Mesothelial cell of epicardium (in vitro differentiated cells): ENCODE measurements around the gene MYRF. TPM values are rescaled to one million over a fixed set of nuclear protein-coding genes. Genes with fewer than 3 reads are reported as not detected.

Experiments used
- DNase-seq, 2 experiments: peaks; one replicate each; pipeline ENCODE4 v3.0.0; 2021; ENCODE audit warnings: low spot score in 2 of 2; ENCODE audit not compliant: unreplicated experiment in 2 of 2
- H3K27ac Mint-ChIP-seq: 2 replicates; pipeline ENCODE4 v1.8.0; 2021; ENCODE audit warnings: mixed read lengths
- H3K27me3 Mint-ChIP-seq: 2 replicates; pipeline ENCODE4 v1.8.0; 2021; ENCODE audit warnings: low read depth, mixed read lengths
- H3K36me3 Mint-ChIP-seq: 2 replicates; pipeline ENCODE4 v1.8.0; 2021; ENCODE audit warnings: mixed read lengths
- H3K4me1 Mint-ChIP-seq: 2 replicates; pipeline ENCODE4 v1.8.0; 2021; ENCODE audit warnings: mixed read lengths
- H3K4me3 Mint-ChIP-seq: 2 replicates; pipeline ENCODE4 v1.8.0; 2021; ENCODE audit warnings: mild to moderate bottlenecking, moderate library complexity, mixed read lengths
- H3K9me3 Mint-ChIP-seq: 2 replicates; pipeline ENCODE4 v1.8.0; 2021; ENCODE audit warnings: mixed read lengths
- total RNA-seq: library from RNA; stranded (reverse); gene quantifications from 3 replicates; pipeline ENCODE4 v1.2.1, GENCODE V29; 2021
- TF ChIP-seq, protein P1 (sequence below): fragments of 200-600 bp; sonication (generic); IDR thresholded peaks from one replicate; pipeline ENCODE4 v1.5.0; 2021; ENCODE audit warnings: antibody characterized with exemption; ENCODE audit not compliant: unreplicated experiment

Gene MYRF
- total RNA-seq, 1 donor from 2014 or later = 428 TPM

DNA sequence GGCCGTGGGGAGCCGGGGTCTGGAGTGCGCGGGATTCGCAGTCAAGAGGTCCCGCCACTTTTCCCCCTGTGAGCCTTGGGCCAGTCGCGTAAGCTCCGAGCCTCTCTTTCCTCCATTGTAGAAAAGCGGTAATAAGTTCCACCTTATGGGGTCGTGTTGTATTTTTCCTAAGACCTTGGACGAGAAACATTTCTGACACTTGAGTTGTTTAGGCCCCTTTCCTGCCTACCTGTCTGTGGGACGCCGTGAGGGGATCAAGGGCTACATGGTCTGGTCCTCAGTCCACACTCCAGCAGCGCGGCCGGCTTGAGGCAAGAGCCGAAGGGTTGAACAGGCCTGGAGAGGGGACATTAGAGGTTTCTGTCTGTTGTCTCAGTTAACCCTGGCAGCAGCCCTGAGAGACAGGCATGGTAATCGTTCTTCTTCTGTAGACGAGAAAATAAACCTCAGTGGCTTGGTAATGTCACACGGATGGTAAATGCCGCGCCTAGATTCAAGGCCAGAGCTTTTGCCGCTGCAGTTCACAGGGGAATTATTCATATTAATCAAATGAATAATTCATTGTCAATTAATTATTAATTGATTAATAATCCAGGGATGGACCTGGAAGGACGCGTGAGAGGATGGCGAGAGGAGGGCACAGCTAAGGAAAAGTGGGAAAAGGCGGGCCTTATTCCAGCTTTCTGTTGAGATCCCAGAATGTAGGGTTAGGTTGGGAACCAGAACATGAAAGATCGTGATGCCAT lies 40.8 kb downstream of the MYRF start:
- peak overlapping the region; percentile 99 for H3K27ac Mint-ChIP-seq
- TF ChIP-seq, protein P1, sequence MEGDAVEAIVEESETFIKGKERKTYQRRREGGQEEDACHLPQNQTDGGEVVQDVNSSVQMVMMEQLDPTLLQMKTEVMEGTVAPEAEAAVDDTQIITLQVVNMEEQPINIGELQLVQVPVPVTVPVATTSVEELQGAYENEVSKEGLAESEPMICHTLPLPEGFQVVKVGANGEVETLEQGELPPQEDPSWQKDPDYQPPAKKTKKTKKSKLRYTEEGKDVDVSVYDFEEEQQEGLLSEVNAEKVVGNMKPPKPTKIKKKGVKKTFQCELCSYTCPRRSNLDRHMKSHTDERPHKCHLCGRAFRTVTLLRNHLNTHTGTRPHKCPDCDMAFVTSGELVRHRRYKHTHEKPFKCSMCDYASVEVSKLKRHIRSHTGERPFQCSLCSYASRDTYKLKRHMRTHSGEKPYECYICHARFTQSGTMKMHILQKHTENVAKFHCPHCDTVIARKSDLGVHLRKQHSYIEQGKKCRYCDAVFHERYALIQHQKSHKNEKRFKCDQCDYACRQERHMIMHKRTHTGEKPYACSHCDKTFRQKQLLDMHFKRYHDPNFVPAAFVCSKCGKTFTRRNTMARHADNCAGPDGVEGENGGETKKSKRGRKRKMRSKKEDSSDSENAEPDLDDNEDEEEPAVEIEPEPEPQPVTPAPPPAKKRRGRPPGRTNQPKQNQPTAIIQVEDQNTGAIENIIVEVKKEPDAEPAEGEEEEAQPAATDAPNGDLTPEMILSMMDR = no peak
- no peak for DNase-seq
- H3K4me3 Mint-ChIP-seq = peak overlapping the region; percentile 90
- H3K4me1 Mint-ChIP-seq = peaks cover 25% of the 10 kb centered on the region
- no peaks in the 10 kb centered on the region for H3K27me3 Mint-ChIP-seq
- peaks cover 4% of the 10 kb centered on the region for H3K36me3 Mint-ChIP-seq
- H3K9me3 Mint-ChIP-seq = no peaks in the 10 kb centered on the region

DNA sequence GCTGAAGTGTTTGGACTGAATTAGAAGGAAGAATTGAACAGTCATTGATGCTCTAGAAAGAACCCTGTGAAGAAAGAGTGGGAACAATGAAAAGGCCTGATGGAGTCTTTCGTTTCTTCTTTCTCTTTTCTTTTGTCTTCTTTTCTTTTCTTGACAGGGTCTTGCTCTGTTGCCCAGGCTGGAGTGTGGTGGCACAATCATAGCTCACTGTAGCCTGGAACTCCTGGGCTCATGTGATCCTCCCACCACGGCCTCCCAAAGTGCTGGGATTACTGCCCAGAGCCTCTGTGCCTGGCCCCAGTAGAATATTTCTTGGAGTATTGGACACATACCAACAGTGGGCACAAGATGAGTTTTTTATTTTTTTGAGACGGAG lies 41.4 kb downstream of the MYRF start:
- peak overlapping the region; percentile 56 for H3K27ac Mint-ChIP-seq
- H3K9me3 Mint-ChIP-seq = no peaks in the 10 kb centered on the region
- no peak for DNase-seq
- peak overlapping the region; percentile 90 for H3K4me3 Mint-ChIP-seq
- H3K4me1 Mint-ChIP-seq = peaks cover 25% of the 10 kb centered on the region
- TF ChIP-seq, protein P1 = no peak
- no peaks in the 10 kb centered on the region for H3K27me3 Mint-ChIP-seq
- H3K36me3 Mint-ChIP-seq = peaks cover 5% of the 10 kb centered on the region

DNA sequence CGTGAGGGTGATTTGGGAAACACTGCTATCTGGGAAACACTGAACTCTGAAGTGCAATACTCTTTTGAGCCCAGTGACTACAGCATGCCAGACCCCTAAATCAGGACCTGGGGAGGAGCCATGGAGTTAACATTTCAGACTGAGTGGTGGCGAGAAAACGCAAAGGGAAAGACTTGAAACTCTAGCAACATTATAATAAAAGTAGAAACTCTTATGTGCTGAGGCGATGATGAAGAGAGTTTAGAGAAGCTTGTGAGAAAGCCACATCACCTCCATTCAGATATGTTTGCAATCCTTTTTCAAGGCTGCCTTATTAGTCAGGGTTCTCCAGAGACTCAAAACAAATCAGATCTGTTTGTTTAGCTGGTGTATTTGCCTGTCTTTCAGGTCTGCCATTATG lies 42.1 kb downstream of the MYRF start:
- no peak overlapping the region for H3K4me3 Mint-ChIP-seq
- no peak overlapping the region for H3K27ac Mint-ChIP-seq
- peaks cover 4% of the 10 kb centered on the region for H3K36me3 Mint-ChIP-seq
- DNase-seq = no peak
- TF ChIP-seq, protein P1 = no peak
- no peaks in the 10 kb centered on the region for H3K27me3 Mint-ChIP-seq
- H3K9me3 Mint-ChIP-seq = no peaks in the 10 kb centered on the region
- peaks cover 25% of the 10 kb centered on the region for H3K4me1 Mint-ChIP-seq

DNA sequence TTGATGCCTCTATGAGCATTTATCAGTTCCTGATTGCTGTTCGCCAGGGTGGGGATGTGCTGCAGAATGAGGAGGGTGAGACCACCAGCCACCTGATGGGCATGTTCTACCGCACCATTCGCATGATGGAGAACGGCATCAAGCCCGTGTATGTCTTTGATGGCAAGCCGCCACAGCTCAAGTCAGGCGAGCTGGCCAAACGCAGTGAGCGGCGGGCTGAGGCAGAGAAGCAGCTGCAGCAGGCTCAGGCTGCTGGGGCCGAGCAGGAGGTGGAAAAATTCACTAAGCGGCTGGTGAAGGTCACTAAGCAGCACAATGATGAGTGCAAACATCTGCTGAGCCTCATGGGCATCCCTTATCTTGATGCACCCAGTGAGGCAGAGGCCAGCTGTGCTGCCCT lies 43.0 kb downstream of the MYRF start:
- Mint-ChIP-seq H3K4me3 (no peak overlapping the region), H3K27me3 (no peaks in the 10 kb centered on the region), H3K27ac (no peak overlapping the region), H3K36me3 (peaks cover 4% of the 10 kb centered on the region), H3K4me1 (peaks cover 25% of the 10 kb centered on the region), H3K9me3 (no peaks in the 10 kb centered on the region)
- no peak for DNase-seq
- TF ChIP-seq, protein P1 = no peak

DNA sequence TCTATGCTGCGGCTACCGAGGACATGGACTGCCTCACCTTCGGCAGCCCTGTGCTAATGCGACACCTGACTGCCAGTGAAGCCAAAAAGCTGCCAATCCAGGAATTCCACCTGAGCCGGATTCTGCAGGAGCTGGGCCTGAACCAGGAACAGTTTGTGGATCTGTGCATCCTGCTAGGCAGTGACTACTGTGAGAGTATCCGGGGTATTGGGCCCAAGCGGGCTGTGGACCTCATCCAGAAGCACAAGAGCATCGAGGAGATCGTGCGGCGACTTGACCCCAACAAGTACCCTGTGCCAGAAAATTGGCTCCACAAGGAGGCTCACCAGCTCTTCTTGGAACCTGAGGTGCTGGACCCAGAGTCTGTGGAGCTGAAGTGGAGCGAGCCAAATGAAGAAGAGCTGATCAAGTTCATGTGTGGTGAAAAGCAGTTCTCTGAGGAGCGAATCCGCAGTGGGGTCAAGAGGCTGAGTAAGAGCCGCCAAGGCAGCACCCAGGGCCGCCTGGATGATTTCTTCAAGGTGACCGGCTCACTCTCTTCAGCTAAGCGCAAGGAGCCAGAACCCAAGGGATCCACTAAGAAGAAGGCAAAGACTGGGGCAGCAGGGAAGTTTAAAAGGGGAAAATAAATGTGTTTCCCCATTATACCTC lies 43.6 kb downstream of the MYRF start:
- H3K27ac Mint-ChIP-seq = no peak overlapping the region
- peaks cover 5% of the 10 kb centered on the region for H3K36me3 Mint-ChIP-seq
- DNase-seq = no peak
- H3K4me3 Mint-ChIP-seq = no peak overlapping the region
- H3K9me3 Mint-ChIP-seq = no peaks in the 10 kb centered on the region
- peaks cover 25% of the 10 kb centered on the region for H3K4me1 Mint-ChIP-seq
- no peaks in the 10 kb centered on the region for H3K27me3 Mint-ChIP-seq
- TF ChIP-seq, protein P1 = no peak
